GM21825 (cell line): ENCODE measurements around the gene ABHD1.
"Not testable (repeated sequence)": the region's sequence is repeated elsewhere in the genome, so short reads cannot be mapped to it uniquely, and the experiment has no call there.

Experiments
- ATAC-seq: cut with Tn5 transposase; IDR thresholded peaks from one replicate; pipeline ENCODE4 v1.9.1; 2021; ENCODE audit warnings: mild to moderate bottlenecking, moderate library complexity; ENCODE audit not compliant: unreplicated experiment

ABHD1 gene

DNA sequence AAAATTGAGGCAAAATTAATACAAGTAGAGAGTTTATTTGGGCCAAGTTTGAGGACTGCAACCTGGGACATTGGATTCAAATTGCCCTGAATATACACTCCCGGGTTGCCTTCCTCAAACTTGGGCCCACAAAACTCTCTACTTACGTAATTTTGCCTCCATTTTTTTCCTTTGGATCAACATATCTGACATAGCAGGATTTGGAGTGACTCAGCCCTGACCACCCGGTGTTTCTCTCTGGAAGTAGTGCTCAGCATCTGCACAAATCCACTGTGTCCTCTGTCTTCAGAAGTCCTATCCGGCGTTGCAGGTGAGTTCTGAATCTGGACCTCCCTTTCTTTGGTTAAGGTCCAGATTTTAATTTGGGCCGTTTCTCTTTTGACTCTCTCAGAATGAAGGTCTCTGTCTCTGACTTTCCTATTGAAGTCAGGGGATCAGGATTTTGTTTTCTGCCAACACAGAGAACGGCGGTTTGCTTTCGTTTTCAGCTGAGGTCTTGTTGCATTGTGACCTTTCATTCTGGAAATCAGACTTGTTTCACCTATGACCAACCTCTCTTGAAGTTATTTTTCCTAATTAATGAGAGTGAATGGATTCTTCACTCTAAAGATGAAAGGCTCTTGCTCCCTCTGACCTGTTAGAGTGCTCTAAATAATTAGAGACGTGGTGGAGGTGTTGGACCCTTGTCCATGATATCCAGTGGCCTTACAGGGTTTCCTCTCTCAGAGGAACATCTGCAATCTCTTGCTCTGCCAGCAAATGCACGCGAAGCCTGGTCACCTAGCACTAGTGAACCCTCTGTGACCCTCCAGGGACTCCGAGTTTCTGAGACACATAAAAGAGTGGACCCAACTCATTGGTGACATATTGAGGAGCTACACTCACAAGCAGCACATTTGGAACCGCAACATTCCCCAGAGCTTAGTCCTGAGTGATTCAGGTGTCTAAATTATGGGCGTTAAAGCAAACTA, 38.8 kb downstream of the ABHD1 start:
- ATAC-seq = no peak

GRCh38 chr2:27164960-27165763, 41.5 kb downstream of the ABHD1 start:
- ATAC-seq = no peak

DNA sequence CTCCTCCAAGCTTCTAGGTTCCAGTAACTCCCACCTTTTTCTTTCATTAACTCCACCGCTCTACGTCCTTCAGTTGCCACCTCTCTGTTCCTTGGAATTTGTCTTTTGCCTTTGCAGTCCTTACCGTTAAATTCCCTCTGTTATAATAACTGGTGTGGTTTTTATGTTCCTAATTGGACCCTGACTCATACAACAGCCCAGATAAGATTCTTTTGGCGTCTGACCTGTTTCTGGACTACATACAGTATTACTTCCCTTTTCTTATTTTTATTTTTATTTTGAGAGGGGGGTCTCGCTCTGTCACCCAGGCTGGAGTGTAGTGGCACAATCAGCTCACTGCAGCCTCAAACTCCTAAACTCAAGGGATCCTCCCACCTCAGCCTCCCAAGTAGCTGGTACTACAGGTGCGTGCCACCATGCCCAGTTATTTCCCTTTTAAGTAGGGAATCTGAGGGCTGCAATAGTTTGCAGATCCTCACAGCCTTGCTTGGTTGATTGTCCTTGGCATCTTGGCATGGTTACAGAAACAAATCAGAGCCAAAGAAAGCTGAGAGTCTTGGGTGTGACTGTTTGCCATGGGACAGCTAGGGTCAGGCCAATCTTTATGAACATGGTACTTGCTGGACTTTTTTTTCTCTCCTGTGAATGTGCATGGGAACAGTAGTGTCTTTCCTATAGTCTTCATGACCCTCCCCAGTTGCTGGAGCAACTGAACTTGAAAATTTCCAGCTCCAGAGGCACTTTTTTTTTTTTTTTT, 47.1 kb downstream of the ABHD1 start:
- no peak for ATAC-seq

GRCh38 chr2:27171351-27171848, 47.8 kb downstream of the ABHD1 start:
- no peak for ATAC-seq

- no peak for ATAC-seq
Observed at GRCh38 chr2:27174638-27175037, 51.0 kb downstream of the ABHD1 start.

DNA sequence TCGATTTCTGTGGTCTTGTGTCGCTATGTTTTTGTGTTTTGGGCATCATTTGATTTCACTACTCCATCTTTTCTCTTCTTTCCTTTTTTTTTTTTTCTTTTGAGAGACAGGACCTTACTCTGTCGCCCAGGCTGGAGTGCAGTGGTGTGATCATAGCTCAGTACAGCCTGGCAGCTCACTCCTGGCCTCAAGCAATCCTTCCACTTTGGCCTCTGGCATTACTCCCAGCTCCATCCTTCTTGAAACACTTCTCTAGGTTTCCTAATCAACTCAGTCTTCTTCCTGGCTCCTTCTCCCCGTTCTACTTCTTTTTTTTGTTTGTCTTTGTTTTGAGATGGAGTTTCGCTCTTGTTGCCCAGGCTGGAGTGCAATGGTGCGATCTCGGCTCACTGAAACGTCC, 51.7 kb downstream of the ABHD1 start:
- no peak for ATAC-seq

GRCh38 chr2:27175781-27176180, 52.2 kb downstream of the ABHD1 start:
- ATAC-seq = not testable (repeated sequence)

- no peak for ATAC-seq
Observed at GRCh38 chr2:27177441-27178351, 54.1 kb downstream of the ABHD1 start.

DNA sequence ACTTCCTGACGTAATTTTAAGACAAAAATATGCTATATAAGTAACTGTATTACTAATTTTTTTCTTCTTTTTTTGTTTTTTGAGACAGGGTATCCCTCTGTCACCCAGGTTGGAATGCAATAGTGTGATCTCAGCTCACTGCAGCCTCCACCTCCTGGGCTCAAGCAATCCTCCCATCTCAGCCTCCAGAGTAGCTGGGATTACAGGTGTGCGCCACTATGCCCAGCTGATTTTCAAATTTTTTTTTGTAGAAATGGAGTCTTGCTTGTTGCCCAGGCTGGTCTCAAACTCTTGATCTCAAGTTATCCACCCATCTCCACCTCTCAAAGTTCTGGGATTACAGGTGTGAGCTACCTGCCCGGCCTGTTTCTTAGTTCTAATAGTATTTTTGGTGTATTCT, 54.9 kb downstream of the ABHD1 start:
- no peak for ATAC-seq

- ATAC-seq = no peak
Observed at GRCh38 chr2:27179344-27180000, 55.9 kb downstream of the ABHD1 start.
